ENCODE measurements around the gene CHD8.

The CHD8 gene

DNA sequence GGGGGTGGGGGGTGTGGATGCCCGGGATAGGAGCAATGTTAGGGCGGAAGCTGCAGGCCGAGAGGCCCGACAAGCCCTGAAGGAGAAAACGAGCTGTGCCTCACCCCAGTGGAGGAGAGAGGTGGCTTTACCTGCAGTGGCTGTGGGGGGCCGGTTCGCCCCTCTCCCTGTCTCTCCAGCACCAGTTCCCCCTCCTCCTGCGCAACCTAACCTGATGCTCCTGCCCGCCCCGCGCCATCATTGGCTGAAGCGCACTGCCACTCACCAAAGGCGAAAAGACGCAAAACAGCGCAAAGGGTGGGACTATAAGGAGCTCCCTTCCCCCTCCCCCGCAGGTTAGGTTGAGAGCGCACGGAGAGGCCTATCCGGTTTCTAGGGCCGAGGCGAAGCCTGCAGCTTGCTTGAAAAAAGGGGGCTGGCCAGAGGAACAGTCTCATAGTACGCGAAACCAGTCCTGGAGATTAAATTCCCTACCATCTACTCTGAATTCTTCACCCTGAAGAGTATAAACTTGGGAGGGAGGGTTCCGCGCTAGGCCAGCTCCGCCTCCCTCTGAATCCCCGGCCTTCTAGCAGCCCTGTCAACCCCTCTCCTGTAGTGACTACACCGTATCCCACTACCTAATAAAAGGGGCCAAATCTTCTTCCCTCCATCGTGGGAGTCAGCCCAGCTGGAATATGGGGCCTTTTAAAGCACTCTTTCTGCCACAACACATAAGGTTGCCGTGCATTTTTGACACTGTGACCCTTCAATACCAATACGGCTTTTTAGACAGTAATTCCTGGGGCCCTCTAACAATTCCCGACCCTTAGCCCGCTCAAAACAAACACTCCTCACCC, 18.6 kb downstream of the CHD8 start:
- no peaks in the 10 kb centered on the region for H3K36me3 ChIP-seq (ENCODE audit: control insufficient read depth, insufficient read depth, low read length)
- H3K27me3 ChIP-seq (ENCODE audit: control insufficient read depth, insufficient read depth, low read length): no peaks in the 10 kb centered on the region
- H3K27ac ChIP-seq: peak overlapping the region; percentile 89
- peaks cover 58% of the 10 kb centered on the region for H3K79me2 ChIP-seq
- peaks cover 10% of the 10 kb centered on the region for H3K4me1 ChIP-seq
- peak overlapping the region; percentile 75 for H3K4me2 ChIP-seq (ENCODE audit: low read length)
- peak overlapping the region; percentile 69 for H3K4me3 ChIP-seq (ENCODE audit: low read depth, low read length)
- H3K9me3 ChIP-seq (ENCODE audit: control insufficient read depth, low read length): no peaks in the 10 kb centered on the region
- H2AFZ ChIP-seq: peak overlapping the region; percentile 94
- TF ChIP-seq, protein P1, sequence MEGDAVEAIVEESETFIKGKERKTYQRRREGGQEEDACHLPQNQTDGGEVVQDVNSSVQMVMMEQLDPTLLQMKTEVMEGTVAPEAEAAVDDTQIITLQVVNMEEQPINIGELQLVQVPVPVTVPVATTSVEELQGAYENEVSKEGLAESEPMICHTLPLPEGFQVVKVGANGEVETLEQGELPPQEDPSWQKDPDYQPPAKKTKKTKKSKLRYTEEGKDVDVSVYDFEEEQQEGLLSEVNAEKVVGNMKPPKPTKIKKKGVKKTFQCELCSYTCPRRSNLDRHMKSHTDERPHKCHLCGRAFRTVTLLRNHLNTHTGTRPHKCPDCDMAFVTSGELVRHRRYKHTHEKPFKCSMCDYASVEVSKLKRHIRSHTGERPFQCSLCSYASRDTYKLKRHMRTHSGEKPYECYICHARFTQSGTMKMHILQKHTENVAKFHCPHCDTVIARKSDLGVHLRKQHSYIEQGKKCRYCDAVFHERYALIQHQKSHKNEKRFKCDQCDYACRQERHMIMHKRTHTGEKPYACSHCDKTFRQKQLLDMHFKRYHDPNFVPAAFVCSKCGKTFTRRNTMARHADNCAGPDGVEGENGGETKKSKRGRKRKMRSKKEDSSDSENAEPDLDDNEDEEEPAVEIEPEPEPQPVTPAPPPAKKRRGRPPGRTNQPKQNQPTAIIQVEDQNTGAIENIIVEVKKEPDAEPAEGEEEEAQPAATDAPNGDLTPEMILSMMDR (IDR thresholded peaks at IDR 0.05): no peak
- H3K9ac ChIP-seq: peak overlapping the region; percentile 25

DNA sequence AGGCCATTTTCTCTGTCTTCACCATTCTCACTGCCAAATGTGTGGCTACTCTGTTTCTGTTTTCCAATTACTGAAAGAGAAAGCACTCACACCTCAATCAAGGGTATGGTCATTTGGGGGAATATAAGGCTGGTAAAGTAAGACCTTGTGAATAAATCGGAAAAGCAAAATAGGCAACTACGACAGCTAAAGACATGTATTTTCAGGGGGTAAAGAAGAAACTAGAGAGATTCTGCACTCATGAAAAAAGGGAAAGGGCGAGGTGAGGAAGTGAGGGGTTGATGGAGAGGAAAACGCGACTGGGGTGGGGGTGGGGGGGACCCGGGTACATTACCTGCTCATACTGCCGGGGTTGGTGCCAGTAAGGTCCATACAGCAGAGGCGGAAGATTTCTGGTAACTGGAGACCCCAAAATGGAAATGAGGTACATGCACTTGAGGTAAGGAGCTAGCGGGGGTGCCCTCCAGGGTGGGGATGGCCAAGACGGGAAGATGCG, 19.3 kb downstream of the CHD8 start:
- Histone ChIP-seq H3K27me3 (ENCODE audit: control insufficient read depth, insufficient read depth, low read length) (no peaks in the 10 kb centered on the region), H3K27ac (peak overlapping the region; percentile 89), H3K36me3 (ENCODE audit: control insufficient read depth, insufficient read depth, low read length) (no peaks in the 10 kb centered on the region), H3K9ac (no peak overlapping the region), H3K4me1 (peaks cover 10% of the 10 kb centered on the region), H3K79me2 (peaks cover 59% of the 10 kb centered on the region), H3K4me3 (ENCODE audit: low read depth, low read length) (peak overlapping the region; percentile 69), H3K9me3 (ENCODE audit: control insufficient read depth, low read length) (no peaks in the 10 kb centered on the region), H3K4me2 (ENCODE audit: low read length) (peak overlapping the region; percentile 75), H2AFZ (peak overlapping the region; percentile 94)
- TF ChIP-seq, protein P1 (IDR thresholded peaks at IDR 0.05): no peak

DNA sequence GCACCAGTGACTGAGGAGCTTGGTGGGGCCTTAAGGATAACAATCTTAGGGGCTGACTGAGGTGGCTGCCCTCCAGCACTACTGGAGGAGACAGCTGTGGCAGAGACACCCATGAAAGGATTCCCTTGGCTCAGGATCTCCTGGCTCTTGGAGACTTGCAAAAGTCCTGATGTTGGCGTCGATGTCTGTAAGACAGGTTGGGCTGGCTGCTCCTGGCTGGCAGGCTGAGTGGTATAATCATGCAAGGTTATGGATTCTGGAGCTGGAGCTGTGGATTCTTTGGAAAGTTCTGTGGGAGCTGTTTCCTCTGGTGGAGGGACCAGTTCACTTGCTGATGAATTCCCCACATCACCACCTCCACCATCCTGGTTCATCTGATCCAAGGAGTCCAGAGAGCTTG, 24.8 kb downstream of the CHD8 start:
- H3K9ac ChIP-seq: no peak overlapping the region
- TF ChIP-seq, protein P1 (IDR thresholded peaks at IDR 0.05): no peak
- no peak overlapping the region for H3K4me2 ChIP-seq (ENCODE audit: low read length)
- H3K4me1 ChIP-seq: peaks cover 7% of the 10 kb centered on the region
- no peaks in the 10 kb centered on the region for H3K36me3 ChIP-seq (ENCODE audit: control insufficient read depth, insufficient read depth, low read length)
- H3K27me3 ChIP-seq (ENCODE audit: control insufficient read depth, insufficient read depth, low read length): no peaks in the 10 kb centered on the region
- no peaks in the 10 kb centered on the region for H3K9me3 ChIP-seq (ENCODE audit: control insufficient read depth, low read length)
- H3K79me2 ChIP-seq: peaks cover 44% of the 10 kb centered on the region
- no peak overlapping the region for H2AFZ ChIP-seq
- no peak overlapping the region for H3K4me3 ChIP-seq (ENCODE audit: low read depth, low read length)
- H3K27ac ChIP-seq: no peak overlapping the region

DNA sequence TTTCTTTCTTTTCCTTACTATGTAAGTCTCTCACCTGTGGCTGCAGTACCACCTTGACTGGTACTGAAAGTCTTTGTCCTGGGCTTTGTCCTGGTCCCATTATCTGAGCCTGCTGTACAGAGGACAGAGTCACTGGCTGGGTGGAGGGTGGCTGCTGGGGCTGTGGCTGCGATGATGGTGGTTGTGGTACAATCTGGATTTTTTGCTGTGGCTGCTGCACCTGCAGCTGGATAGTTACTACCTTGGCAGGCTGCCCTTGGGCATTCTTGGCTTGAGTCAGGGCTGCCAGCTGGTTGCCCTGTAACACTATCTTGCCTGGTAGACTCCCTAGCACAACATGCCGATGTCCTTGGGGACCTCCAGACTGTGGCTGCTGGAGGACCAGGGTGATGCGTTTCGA, 27.0 kb downstream of the CHD8 start:
- H3K4me3 ChIP-seq (ENCODE audit: low read depth, low read length): no peak overlapping the region
- no peak overlapping the region for H3K9ac ChIP-seq
- no peaks in the 10 kb centered on the region for H3K27me3 ChIP-seq (ENCODE audit: control insufficient read depth, insufficient read depth, low read length)
- peaks cover 29% of the 10 kb centered on the region for H3K79me2 ChIP-seq
- no peak overlapping the region for H2AFZ ChIP-seq
- H3K36me3 ChIP-seq (ENCODE audit: control insufficient read depth, insufficient read depth, low read length): no peaks in the 10 kb centered on the region
- TF ChIP-seq, protein P1 (IDR thresholded peaks at IDR 0.05): no peak
- H3K9me3 ChIP-seq (ENCODE audit: control insufficient read depth, low read length): no peaks in the 10 kb centered on the region
- peaks cover 4% of the 10 kb centered on the region for H3K4me1 ChIP-seq
- H3K27ac ChIP-seq: no peak overlapping the region
- H3K4me2 ChIP-seq (ENCODE audit: low read length): no peak overlapping the region
